IMR-90 (cell line): Measurements from ENCODE around the gene USP7. TPM values are rescaled to one million over a fixed set of nuclear protein-coding genes. Genes with fewer than 3 reads are reported as not detected.

ENCODE experiments used
- ATAC-seq: fragments of 200-7000 bp; cut with Tn5 transposase; 2 replicates; pipeline ENCODE4 v1.9.1; 2020; ENCODE audit warnings: low read depth, mild to moderate bottlenecking, moderate library complexity
- BruUV-seq: library from RNA; stranded (reverse); fragments of 400-500 nt; replicated peaks from 2 replicates; lab custom pipeline; 2021; lab: Mats Ljungman, UMichigan
- CTCF ChIA-PET: fragments of 300-600 bp; formaldehyde crosslinking; extraction: SDS; loops from one replicate; lab custom pipeline; 2021; ENCODE audit warnings: antibody characterized with exemption; lab: Yijun Ruan, JAX
- POLR2A ChIA-PET: fragments of 300-600 bp; sonication (Branson Sonifier 250); formaldehyde crosslinking; loops from one replicate; lab custom pipeline; 2022; ENCODE audit warnings: antibody characterized with exemption; ENCODE audit not compliant: unreplicated experiment; lab: Charles Lee
- DNase-seq: peaks from one replicate; pipeline ENCODE4 v3.0.0; 2013
- H2AFZ ChIP-seq: replicated peaks from 2 replicates; pipeline ENCODE3; 2013; ENCODE audit warnings: low read length, mild to moderate bottlenecking; ENCODE audit not compliant: poor library complexity
- H2AK5ac ChIP-seq: 2 replicates; pipeline ENCODE4 v1.6.1; 2013; ENCODE audit warnings: low read depth, low read length, inconsistent platforms
- H2AK9ac ChIP-seq: replicated peaks from 2 replicates; pipeline ENCODE3; 2013; ENCODE audit warnings: mild to moderate bottlenecking, low read depth, low read length, moderate library complexity; ENCODE audit not compliant: poor library complexity
- H2BK120ac ChIP-seq: 2 replicates; pipeline ENCODE4 v1.6.1; 2013; ENCODE audit warnings: low read depth, low read length, inconsistent platforms
- H2BK15ac ChIP-seq: 3 replicates; pipeline ENCODE4 v1.6.1; 2013; ENCODE audit warnings: low read depth, low read length, inconsistent platforms
- H2BK20ac ChIP-seq: 2 replicates; pipeline ENCODE4 v1.6.1; 2013; ENCODE audit warnings: low read depth, mild to moderate bottlenecking, inconsistent platforms, low read length, moderate library complexity
- H2BK5ac ChIP-seq: 2 replicates; pipeline ENCODE4 v1.6.1; 2013; ENCODE audit warnings: mild to moderate bottlenecking, low read depth, low read length, inconsistent platforms; ENCODE audit not compliant: poor library complexity, severe bottlenecking
- H3K14ac ChIP-seq: replicated peaks from 2 replicates; pipeline ENCODE4 v1.6.1; 2013; ENCODE audit warnings: low read depth, low read length, inconsistent platforms
- H3K18ac ChIP-seq: 2 replicates; pipeline ENCODE4 v1.6.1; 2013; ENCODE audit warnings: low read depth, low read length, control low read depth
- H3K23ac ChIP-seq: 2 replicates; pipeline ENCODE4 v1.6.1; 2013; ENCODE audit warnings: low read depth, low read length, inconsistent platforms
- H3K27ac ChIP-seq: 2 replicates; pipeline ENCODE4 v1.5.1; 2013; ENCODE audit warnings: mild to moderate bottlenecking, control low read depth, low read length; ENCODE audit not compliant: insufficient read depth
- H3K27me3 ChIP-seq: 2 replicates; pipeline ENCODE4 v1.6.1; 2013; ENCODE audit warnings: low read length; ENCODE audit not compliant: control insufficient read depth, insufficient read depth
- H3K36me3 ChIP-seq: 2 replicates; pipeline ENCODE4 v1.6.1; 2013; ENCODE audit warnings: low read length, mixed read lengths; ENCODE audit not compliant: control insufficient read depth, insufficient read depth
- H3K4ac ChIP-seq: 2 replicates; pipeline ENCODE4 v1.6.1; 2013; ENCODE audit warnings: low read depth, low read length, inconsistent platforms
- H3K4me1 ChIP-seq: 2 replicates; pipeline ENCODE4 v1.6.1; 2013; ENCODE audit warnings: low read length, mixed read lengths; ENCODE audit not compliant: control insufficient read depth, insufficient read depth
- H3K4me2 ChIP-seq: 2 replicates; pipeline ENCODE4 v1.6.1; 2013; ENCODE audit warnings: low read depth, mild to moderate bottlenecking, control low read depth, low read length, moderate library complexity
- H3K4me3 ChIP-seq: 2 replicates; pipeline ENCODE4 v1.5.1; 2013; ENCODE audit warnings: low read depth, mild to moderate bottlenecking, control low read depth, low read length, moderate library complexity; ENCODE audit not compliant: insufficient read depth
- H3K56ac ChIP-seq: 2 replicates; pipeline ENCODE4 v1.6.1; 2013; ENCODE audit warnings: low read length, inconsistent platforms; ENCODE audit not compliant: insufficient read depth; ENCODE audit errors: extremely low read depth
- H3K79me1 ChIP-seq, 2 experiments: 2 replicates each; pipeline ENCODE4 v1.6.1; 2013; ENCODE audit warnings: low read length in 2 of 2, inconsistent platforms in 1 of 2, low read depth in 1 of 2
- H3K9ac ChIP-seq: 2 replicates; pipeline ENCODE4 v1.6.1; 2013; ENCODE audit warnings: low read depth, low read length, control low read depth
- H3K9me1 ChIP-seq: 2 replicates; pipeline ENCODE4 v1.6.1; 2013; ENCODE audit warnings: low read length, inconsistent platforms; ENCODE audit not compliant: insufficient read depth
- H3K9me3 ChIP-seq: 2 replicates; pipeline ENCODE4 v1.6.1; 2013; ENCODE audit warnings: low read length; ENCODE audit not compliant: control insufficient read depth, insufficient read depth
- H4K20me1 ChIP-seq: 2 replicates; pipeline ENCODE4 v1.6.1; 2013; ENCODE audit warnings: low read length, inconsistent platforms; ENCODE audit not compliant: insufficient read depth
- H4K5ac ChIP-seq: 2 replicates; pipeline ENCODE4 v1.6.1; 2013; ENCODE audit warnings: mild to moderate bottlenecking, low read depth, low read length, control low read depth
- H4K8ac ChIP-seq, 2 experiments: 2 replicates each; pipeline ENCODE4 v1.6.1; 2013; ENCODE audit warnings: low read depth in 2 of 2, low read length in 2 of 2, control low read depth in 1 of 2, inconsistent platforms in 1 of 2
- H4K91ac ChIP-seq: 2 replicates; pipeline ENCODE4 v1.6.1; 2013; ENCODE audit warnings: low read depth, low read length, inconsistent platforms; ENCODE audit not compliant: insufficient read depth
- FOS ChIP-seq: fragments of 150-350 bp; IDR thresholded peaks from 2 replicates; pipeline ENCODE4 v1.6.1; 2016; ENCODE audit warnings: low read depth, low read length
- MAFK ChIP-seq: IDR thresholded peaks from 2 replicates; pipeline ENCODE4 v1.6.1; 2012; ENCODE audit warnings: low read depth, low read length, improper control_type of control experiment
- RAD21 ChIP-seq: IDR thresholded peaks from 2 replicates; pipeline ENCODE4 v1.6.1; 2012; ENCODE audit warnings: low read length, improper control_type of control experiment
- WGBS, 2 experiments: methylation state at CpG; one replicate each; pipeline versions ENCODE4 v1.1.5 to v1.1.7; 2013; ENCODE audit warnings: missing lambda C conversion rate in 2 of 2; ENCODE audit not compliant: insufficient read length in 1 of 2; ENCODE audit errors: extremely low coverage in 2 of 2; 5-methylcytosine and 5-hydroxymethylcytosine counted together
- dilution Hi-C: fragments of 300-500 bp; cut with HindIII; formaldehyde crosslinking; loops from one replicate; pipeline ENCODE4 v1.14.3; 2018; ENCODE audit warnings: low sequenced_read_pairs; ENCODE audit not compliant: unreplicated experiment
- in situ Hi-C: fragments of 300-500 bp; cut with MboI; formaldehyde crosslinking; loops from 3 replicates; pipeline ENCODE4 v1.14.3; 2019; ENCODE audit warnings: low sequenced_read_pairs, inconsistent platforms, mixed read lengths
- intact Hi-C: fragments of 100-400 bp; cut with micrococcal nuclease; formaldehyde crosslinking; loops from 2 replicates; pipeline ENCODE4 v1.10.0; 2022
- polyA plus RNA-seq, 3 experiments: library from polyadenylated mRNA; depleted of rRNA; stranded (reverse); fragments of >200 nt; gene quantifications; 2 replicates each; pipeline ENCODE4 v1.2.3, GENCODE V29; 2012; ENCODE audit warnings: low replicate concordance in 1 of 3
- total RNA-seq: library from RNA; depleted of rRNA; stranded (reverse); fragments of >200 nt; gene quantifications from 2 replicates; pipeline ENCODE4 v1.2.3, GENCODE V29; 2012

USP7 gene
- total and polyA plus RNA-seq, 2 of the 4 experiments (the other 2 are of a cell fraction) = 17.8 to 28.3 TPM

GRCh38 chr16:9004183-9004582 is 40.5 kb upstream of the USP7 start:
- no peak for TF ChIP-seq MAFK
- no peak for TF ChIP-seq RAD21
- no peak for TF ChIP-seq FOS
- WGBS, 2 experiments = no CpG with 5 or more reads among the region's 4 CpGs
- peaks cover 2% of the 10 kb centered on the region for H3K27me3 ChIP-seq
- intact Hi-C loops = no loop called here
- in situ Hi-C loops = loop anchor here (25.0 kb wide), 2 partner anchors 342 to 1508 kb away; partner anchors contain the start of gene ABAT
- no peak overlapping the region for H4K91ac ChIP-seq
- no peak for ATAC-seq
- peaks cover 0 to 5% of the 10 kb centered on the region in 2 experiments; a peak in 1 of 4 replicates for H3K79me1 ChIP-seq
- DNase-seq = no peak
- H3K36me3 ChIP-seq = no peaks in the 10 kb centered on the region
- no peak overlapping the region for H3K27ac ChIP-seq
- H2AFZ ChIP-seq = no peak overlapping the region
- CTCF ChIA-PET = no interaction called here
- no peak overlapping the region for H4K5ac ChIP-seq
- H3K23ac ChIP-seq = no peak overlapping the region
- no peak overlapping the region for H3K4me2 ChIP-seq
- no peak overlapping the region for H2AK5ac ChIP-seq
- no peaks in the 10 kb centered on the region for H3K9me1 ChIP-seq
- no peaks in the 10 kb centered on the region for H4K20me1 ChIP-seq
- H3K14ac ChIP-seq = no peak overlapping the region
- no peaks in the 10 kb centered on the region for H3K9me3 ChIP-seq
- H3K9ac ChIP-seq = no peak overlapping the region
- BruUV-seq = no TSS peak
- no peak overlapping the region for H2AK9ac ChIP-seq
- no peak overlapping the region for H4K8ac ChIP-seq
- dilution Hi-C loops = no loop called here
- no peak overlapping the region for H3K56ac ChIP-seq
- H2BK20ac ChIP-seq = no peak overlapping the region
- no peaks in the 10 kb centered on the region for H3K4me1 ChIP-seq
- no peak overlapping the region for H2BK5ac ChIP-seq
- H3K4ac ChIP-seq = no peak overlapping the region
- H3K18ac ChIP-seq = no peak overlapping the region
- no peak overlapping the region for H2BK15ac ChIP-seq
- POLR2A ChIA-PET = interaction anchor here (0.6 kb wide), 1 partner anchor 9 kb away, joined by 8 read pairs; no protein-coding TSS in a partner anchor
- H2BK120ac ChIP-seq = no peak overlapping the region
- no peak overlapping the region for H3K4me3 ChIP-seq
